HG03565 (cell line): ENCODE data around the gene DPPA4.

Source experiments
- ATAC-seq: cut with Tn5 transposase; IDR thresholded peaks from one replicate; pipeline ENCODE4 v1.9.1; 2021; ENCODE audit warnings: mild to moderate bottlenecking, moderate library complexity; ENCODE audit not compliant: unreplicated experiment

Gene DPPA4

DNA sequence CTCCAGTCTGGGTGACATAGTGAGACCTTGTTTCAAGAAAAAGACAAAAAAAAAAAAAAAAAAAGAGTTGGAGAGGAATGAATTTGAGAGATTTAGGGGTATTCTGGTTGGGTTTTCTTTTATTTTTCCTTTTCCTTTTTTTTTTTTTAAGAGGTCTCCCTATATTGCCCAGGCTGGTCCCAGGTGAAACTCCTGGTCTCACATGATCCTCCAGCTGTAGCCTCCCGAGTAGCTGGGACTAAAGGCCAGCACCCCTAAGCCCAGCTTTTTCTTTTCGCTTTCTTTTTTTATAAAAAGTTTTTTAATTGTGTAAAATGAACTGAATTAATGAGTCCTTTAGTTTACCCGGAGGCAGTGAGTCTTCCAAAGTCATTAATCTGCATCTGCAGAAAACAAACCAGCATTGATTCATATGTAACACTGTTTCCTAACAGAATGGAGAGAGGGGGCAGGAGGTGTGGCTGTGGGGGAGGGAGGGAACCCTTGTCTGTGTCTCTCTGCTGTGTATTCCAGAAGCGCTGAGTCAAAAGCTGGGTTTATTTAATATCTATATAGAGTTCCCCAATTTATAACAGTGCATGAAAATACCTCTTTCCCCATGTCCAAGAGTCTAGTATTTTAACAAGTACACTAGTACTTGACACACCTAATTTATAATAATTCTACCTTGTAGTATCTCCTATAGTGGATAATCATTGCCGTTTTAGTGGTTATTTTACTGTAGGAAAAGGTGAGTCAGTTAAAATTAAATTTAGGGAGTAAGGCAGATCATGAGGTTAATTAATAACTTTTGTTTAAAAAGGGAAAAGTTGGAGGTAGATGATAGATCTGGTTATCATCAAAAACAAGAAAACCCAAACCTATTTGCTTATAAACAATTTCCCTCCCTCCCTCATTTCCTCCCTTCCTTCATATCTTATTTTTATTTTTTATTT is 2.6 kb upstream of the DPPA4 start:
- ATAC-seq, result no peak

DNA sequence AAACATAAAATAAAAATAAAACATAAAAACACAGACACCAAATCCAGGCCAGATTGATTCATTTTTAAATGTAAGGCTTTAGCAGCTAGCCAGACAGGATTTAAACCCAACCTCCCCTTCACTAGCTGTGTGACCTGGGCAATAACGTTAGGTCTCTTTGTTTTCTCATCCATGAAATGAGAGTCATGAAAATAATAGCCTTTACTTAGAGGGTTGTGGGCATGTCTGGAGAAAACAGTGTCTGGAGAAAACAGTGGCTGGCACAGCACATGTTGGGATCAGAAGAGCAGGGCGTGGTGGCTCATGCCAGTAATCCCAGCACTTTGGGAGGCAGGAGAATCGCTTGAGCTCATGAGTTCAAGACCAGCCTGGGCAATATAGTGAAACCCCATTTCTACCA is 1.9 kb upstream of the DPPA4 start:
- no peak for ATAC-seq

DNA sequence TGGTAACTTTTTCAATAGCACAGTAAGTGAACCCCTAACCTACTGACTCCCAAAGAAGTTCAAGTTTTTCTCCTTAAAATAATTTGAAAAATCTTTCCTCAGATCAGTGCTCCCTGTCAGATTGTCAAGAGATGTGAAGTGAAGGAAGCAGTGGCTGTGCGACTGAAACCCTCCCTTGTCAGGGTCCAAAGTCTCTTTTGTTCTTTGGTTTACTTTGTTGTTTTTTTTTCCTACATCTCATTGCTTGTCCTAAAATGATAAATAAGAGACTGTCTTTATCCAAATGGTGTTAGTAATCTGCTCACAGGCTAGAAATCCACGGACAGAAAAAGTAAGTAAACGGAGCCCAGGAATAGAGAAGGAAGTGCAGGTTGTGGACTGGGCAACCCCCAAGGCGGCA is 976 bp upstream of the DPPA4 start:
- no peak for ATAC-seq

DNA sequence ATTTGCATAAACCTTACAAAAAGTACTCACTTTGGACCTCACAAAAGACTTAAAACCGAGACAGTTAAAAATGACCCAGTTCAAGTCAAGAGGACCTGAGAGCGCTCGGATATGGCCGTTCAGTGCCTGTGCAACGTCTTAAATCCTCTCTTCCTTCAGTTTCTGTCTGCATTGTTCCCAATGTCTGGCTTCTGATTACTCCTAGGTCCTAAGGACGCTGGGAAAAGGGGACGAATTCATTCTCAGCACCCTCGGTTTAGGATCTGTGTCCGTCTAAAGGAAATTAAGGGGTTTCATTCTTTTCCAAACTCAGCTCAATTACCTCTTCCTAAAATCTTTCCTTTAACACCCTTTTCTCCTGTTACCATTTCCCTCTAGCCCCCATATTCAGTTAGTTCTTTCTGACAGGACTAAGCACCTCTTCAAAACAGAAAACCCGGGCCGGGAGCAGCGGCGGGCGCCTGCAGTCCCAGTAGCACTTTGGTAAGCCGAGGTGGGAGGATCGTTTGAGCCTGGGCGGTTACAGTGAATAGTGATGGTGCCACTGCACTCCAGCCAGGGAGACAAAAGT is 970 bp downstream of the DPPA4 start:
- ATAC-seq, result no peak

DNA sequence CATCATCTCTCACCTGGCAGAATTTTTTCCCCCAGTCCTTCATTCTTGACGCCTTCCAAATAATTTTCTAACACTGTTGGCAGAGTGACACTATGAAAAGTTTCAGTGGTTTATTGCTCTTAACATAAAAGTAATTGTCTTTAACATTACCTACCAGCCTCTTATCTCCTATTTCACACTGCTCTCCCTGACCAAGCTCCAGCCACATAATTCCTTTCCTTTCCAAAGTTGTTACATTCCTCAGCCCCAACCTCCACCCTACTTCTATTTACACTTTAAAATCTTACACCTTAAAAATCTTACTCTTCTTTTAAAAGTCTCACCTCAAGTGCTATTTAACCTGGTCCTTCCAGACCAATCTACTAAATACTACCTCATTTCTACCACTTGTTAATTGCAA is 2.8 kb downstream of the DPPA4 start:
- ATAC-seq, result no peak

DNA sequence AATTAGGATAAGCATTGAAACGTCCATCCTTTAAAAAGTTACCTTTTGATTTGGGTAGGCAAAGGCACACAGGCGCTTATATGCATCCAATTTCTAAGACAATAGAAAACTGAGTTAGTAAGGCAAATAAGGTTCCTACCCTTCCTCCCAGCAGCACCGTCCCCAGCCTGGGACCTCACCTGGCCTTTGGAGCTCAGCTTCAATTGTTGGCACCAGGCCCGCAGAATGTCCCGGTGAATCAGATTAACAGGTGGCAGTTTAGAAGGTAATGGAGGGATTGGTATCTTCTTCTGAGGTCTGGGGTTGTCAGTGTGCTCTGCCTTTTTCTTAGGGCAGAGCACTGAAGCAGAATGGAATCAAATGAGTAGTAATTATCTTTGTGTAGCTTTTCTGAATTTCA is 5.7 kb downstream of the DPPA4 start:
- ATAC-seq, result no peak

DNA sequence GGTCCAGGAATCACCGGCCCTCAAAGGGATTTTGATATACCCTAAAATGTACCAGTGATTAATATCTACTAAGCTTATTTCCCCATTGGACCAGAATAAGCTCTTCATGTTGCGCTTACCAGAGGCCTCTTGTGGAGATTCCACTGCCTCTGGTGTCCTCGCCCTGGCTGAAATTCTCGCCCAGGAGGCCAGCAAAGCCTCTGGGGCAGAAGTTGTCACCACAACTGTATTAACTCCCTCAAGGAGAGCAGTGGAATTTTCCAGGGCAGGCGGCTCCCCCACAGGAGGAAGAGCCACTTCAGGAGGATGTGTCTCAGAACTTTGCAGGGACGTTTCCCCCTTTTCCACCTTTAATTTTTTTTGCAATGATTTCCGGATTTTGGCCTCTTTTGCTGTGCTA is 6.9 kb downstream of the DPPA4 start:
- no peak for ATAC-seq

DNA sequence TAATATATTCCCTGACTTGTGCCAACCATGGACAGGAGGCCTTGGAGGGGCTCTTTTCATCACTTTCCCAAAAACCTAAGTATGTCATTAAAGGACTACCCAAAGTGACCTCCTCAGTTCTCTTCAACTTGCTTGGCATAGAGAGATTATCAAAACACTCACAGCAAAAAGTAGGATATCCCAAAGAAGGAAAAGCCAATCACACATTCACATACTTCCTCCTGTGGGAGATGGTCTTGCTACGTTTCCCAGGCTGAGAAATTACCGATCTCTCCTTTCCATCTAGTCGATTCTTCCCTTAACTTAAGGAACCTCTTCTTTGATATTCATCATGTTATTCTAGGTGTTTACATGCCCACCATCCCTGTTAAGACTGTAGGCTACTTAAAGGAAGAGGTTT is 9.1 kb downstream of the DPPA4 start:
- ATAC-seq, result no peak

DNA sequence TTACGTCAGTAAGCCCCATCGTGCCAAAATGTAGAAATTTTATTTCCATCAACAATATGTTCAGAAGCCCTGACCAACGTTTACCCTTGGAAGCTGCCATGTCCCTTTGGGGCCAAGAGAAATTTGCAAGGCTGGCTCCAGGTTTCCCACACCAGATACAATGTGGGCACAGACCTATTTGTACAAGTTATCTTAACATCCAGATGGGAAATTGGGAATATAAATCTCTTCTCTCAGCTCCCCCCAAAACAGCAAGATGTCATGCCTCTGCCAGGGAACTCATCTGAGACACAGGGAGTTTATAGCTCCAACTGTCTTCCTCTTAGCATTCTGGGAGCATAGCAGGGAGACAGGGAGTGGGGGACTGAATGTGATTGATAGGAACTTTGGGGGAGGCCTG is 11.7 kb downstream of the DPPA4 start:
- no peak for ATAC-seq

DNA sequence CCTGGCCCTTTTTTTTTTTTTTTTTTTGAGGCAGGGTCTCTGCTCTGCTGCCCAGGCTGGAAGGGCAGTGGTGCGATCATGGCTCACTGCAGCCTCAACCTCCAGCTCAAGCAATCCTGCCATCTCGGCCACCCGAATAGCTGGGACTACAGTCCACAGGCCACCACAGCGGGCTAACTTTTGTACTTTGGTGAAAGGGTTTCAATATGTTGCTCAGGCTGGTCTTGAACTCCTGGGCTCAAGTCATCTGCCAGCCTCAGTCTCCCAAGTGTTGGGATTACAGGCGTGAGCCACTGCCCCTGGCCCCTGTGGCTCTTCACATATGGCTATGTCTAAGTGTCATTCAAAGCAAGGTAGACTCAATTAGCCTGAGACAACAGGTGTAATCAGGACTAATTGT is 12.2 kb downstream of the DPPA4 start:
- no peak for ATAC-seq

DNA sequence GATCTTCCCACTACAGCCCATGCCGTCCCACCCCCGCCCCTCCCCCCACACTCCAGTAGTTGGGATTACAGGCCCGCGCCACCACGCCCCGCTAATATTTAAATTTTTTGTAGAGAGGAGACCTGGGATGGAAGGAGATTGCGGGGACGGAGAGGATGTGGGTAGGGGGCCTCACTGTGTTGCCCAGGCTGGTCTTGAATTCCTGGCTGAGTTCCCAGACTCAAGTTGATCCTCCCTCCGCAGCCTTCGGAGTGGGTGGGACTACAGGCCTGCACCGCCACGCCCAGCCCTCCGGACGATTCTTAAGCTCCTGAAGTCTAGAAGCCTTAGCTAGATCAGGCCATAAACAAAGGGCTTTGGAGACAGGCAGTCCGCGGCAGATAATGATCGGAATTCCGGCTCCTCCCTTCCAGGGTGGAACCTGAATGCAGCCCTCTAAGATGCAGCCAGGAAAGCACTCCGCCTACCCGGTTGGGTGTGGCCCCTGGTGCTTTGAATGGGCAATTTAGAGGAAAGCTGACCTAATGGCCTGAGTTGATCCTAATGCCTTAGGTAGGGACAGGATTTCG is 21.1 kb downstream of the DPPA4 start, which contains the start of gene DPPA2:
Gene DPPA2, minus strand, starts transcription at position 356 of the 569 bp plus-strand sequence. CDS start 1,975 bp downstream, outside the sequence.
- no peak for ATAC-seq

DNA sequence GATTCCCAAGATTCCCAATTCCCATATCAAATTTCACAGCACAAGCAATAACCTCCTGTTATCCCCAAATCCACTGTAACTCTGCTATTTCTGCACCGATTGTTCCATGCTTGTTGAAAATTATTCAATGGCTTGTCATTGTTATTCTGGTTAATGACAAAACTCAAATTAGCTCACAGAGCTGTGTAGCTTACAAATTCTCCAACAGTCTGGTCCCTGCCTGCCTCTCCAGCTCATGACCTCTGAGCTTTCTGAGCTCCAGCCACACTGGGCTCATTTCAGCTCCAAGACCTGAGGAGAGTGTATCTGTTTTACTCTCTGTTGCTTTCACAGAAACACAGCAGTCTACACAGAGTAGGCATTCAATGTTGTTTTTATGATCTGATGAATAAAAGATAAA is 24.3 kb downstream of the DPPA4 start:
- no peak for ATAC-seq

DNA sequence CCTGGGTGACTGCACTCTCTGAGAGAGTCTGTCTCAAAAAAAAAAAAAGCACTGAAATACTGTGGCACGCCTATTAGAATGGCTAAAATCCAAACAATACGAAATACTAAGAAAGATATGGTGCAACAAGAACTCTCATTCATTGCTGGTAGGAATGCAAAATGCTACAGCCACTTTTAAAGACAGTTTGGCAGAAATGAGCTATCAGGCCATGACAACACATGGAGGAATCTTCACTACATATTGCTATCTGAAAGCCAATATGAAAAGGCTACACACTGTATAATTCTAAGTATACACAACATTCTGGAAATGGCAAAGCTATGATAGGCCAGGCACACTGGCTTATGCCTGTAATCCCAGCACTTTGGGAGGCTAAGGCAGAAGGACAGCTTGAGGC is 39.9 kb downstream of the DPPA4 start:
- ATAC-seq, result no peak

DNA sequence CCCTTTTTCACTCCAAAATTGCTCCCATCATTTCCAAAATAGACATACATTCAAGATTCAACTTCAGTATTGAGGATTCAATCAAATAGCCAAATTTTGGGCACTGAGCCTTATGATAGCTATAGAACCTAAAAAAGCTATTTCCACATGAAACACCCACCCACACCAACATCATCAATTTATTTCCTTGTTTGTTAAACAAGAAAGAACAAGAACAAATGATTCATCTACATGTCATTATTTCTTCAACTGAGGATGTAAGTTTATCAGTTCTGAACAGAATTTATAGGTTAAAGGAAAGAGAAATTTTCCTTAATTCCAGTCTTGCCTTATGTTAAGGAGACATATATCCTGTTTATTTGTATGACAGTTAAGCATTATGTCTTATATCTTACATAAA is 53.3 kb downstream of the DPPA4 start:
- no peak for ATAC-seq

DNA sequence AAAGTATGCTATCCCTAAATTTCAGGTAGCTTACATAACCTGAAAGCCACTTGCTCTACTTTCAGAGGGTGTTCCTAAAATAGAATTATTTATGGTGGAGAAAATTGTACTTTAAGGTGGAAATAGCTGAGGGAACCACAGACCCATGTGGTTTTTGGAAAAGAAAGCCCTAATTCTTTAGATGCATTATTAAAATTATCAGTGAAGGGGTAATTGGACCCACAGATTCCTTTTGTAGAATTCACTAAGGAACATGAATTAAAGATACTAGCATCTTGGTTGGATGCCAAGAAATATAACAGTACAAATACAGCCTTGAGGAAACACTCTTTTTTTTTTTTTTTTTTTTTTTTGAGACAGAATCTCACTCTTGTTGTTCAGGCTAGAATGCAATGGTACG is 58.8 kb downstream of the DPPA4 start:
- no peak for ATAC-seq

DNA sequence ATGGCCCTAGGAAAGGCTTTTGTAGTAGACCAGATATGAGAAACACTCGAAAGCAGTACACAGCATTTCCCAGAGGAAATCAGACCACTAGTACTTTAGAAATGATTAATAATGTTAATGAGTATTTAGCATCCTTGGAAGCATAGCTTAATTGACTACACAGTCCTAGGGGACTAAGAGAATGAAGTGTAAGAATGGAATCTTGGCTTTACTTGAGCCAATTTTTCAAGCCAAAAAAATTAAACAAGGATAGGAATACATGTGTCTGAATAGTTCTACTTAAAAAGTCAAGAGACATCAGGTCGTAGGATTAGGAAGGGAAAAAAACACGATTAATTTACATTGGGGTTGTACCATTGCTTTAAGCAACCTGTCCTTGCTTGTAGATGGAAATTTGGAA is 59.2 kb downstream of the DPPA4 start:
- ATAC-seq, result no peak
